Lower leg skin (tissue), 4 donors: Measurements from ENCODE around the gene SCN3A. TPM values are rescaled to one million over a fixed set of nuclear protein-coding genes. Genes with fewer than 3 reads are reported as not detected.

Experiments used
- DNase-seq, 2 donors: peaks; one replicate each; pipeline ENCODE4 v3.0.0-alpha.2; 2019; ENCODE audit warnings: low spot score in 2 of 2
- H3K4me3 ChIP-seq: fragments of 200-600 bp; sonication (generic); 2 replicates; pipeline ENCODE4 v1.5.1; 2017; ENCODE audit warnings: mild to moderate bottlenecking, low read depth; ENCODE audit not compliant: poor library complexity, severe bottlenecking
- CTCF ChIP-seq, 3 donors: fragments of 450-650 bp; IDR thresholded peaks; one replicate each; pipeline ENCODE4 v1.5.1; 2016; ENCODE audit warnings: antibody characterized with exemption in 3 of 3, mild to moderate bottlenecking in 3 of 3, moderate library complexity in 2 of 3
- POLR2A ChIP-seq, 2 donors: fragments of 450-650 bp; IDR thresholded peaks; one replicate each; pipeline ENCODE4 v1.6.1; 2016 to 2017; ENCODE audit warnings: antibody characterized with exemption in 2 of 2, mild to moderate bottlenecking in 1 of 2, moderate library complexity in 1 of 2
- WGBS, 2 donors: methylation state at CpG; one replicate each; pipeline ENCODE4 v1.1.5; 2018; 5-methylcytosine and 5-hydroxymethylcytosine counted together
- intact Hi-C: fragments of 100-400 bp; cut with DNase I; formaldehyde crosslinking; loops from one replicate; pipeline ENCODE4 v1.15.0; 2023; ENCODE audit warnings: low total_unique reads
- total RNA-seq, 4 donors: library from RNA; depleted of rRNA; stranded (reverse); fragments of >200 nt; gene quantifications; one replicate each; pipeline ENCODE4 v1.1.0, GENCODE V29; 2016

The SCN3A gene
- total RNA-seq, 4 donors from 2014 or later, result 0.11 to 0.78 (median 0.26) TPM

DNA sequence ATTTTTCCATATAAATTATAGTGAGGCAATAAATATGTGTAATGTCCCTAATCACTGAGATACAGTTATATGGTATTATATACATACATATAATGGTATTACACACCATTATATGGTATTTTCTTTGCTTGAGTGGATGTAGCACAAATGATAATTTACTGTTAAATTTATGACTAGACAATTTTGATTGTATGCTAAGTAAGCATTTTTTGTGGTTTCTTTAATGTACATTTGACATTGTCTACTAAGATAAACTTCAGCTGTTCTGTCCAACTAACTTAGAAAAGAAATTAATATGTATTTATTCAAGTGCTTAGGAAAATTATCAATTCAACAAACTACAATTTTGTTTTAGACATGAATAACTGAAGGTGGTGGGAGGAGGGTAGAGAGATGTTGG, 122.6 kb downstream of the SCN3A start:
- DNase-seq, result no peak
- intact Hi-C loops, result no loop called here
- TF ChIP-seq CTCF (IDR thresholded peaks at IDR 0.05) (no peak), POLR2A (IDR thresholded peaks at IDR 0.05) (no peak)
- H3K4me3 ChIP-seq, result no peak overlapping the region

- no peak for DNase-seq
- TF ChIP-seq CTCF (IDR thresholded peaks at IDR 0.05) (no peak), POLR2A (IDR thresholded peaks at IDR 0.05) (no peak)
- WGBS, 2 donors, result 55 to 61% methylated on average over 4 of the region's 4 CpGs
- intact Hi-C loops, result no loop called here
- no peak overlapping the region for H3K4me3 ChIP-seq
Measured at GRCh38 chr2:165079432-165079831, 124.4 kb downstream of the SCN3A start.

- intact Hi-C loops, result no loop called here
- no peak for DNase-seq
- TF ChIP-seq POLR2A (IDR thresholded peaks at IDR 0.05) (no peak), CTCF (IDR thresholded peaks at IDR 0.05) (no peak)
- no peak overlapping the region for H3K4me3 ChIP-seq
Measured at GRCh38 chr2:165078913-165079312, 124.9 kb downstream of the SCN3A start.

DNA sequence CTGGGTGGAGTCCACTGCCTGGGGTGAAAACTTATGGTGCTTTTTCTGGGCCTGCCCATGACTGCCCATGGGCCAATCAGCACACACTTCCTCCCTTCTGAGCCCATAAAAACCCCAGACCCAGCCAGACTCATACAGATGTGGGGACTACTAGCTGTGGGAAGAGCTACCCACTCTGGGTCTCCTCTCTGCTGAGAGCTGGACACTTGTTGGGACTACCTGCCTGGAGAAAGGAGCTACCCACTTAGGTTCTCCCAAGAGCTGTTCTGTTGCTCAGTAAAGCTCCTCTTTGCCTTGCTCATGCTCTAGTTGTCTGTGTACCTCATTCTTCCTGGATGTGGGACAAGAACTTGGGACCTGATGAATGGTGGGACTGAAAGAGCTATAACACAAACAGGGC, 129.0 kb downstream of the SCN3A start:
- DNase-seq, result no peak
- TF ChIP-seq CTCF (IDR thresholded peaks at IDR 0.05) (no peak), POLR2A (IDR thresholded peaks at IDR 0.05) (no peak)
- no peak overlapping the region for H3K4me3 ChIP-seq
- intact Hi-C loops, result no loop called here

DNA sequence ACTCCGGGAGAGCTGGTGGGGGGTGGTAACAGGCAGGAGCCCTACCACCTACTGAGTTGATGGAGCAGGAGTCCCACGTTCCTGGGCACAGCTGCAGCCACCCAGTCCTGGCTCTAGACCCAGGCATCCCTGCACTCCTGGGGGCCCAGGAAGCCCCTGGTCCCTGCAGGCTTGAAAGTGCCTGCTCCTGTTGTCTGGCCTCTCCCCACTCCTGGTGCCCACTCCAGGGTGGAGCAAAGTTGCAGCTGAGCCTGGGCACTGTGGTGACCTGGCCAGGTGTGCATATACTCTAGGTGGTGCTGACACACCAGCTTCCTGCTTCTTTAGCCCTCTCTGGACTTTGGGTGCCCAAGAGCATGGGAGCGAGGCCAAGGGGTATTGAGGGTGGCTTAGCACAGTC, 129.5 kb downstream of the SCN3A start:
- TF ChIP-seq POLR2A (IDR thresholded peaks at IDR 0.05) (no peak), CTCF (IDR thresholded peaks at IDR 0.05) (no peak)
- no peak overlapping the region for H3K4me3 ChIP-seq
- intact Hi-C loops, result no loop called here
- 74 to 79% methylated on average over 2 to 3 of the region's 3 CpGs for WGBS, 2 donors
- no peak for DNase-seq

DNA sequence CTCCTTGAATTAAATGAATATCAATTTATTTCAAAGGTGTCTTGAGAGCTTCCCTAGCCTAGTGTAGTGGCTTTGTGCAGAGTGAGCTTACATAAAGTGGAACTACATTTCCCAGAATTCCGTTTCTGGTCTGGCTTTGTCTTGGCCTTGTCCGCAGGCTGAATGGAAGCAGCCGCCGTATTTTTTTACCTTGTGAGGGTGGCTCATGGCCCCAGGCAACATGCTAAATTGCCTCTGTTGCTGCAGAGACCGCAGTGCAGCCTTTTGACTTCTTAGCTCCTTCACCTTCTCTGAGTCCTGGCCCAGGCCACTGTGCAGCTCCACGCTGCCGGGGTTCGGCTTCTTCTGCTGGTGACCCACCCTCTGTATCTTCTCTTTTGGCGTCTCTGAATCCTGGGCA, 133.8 kb downstream of the SCN3A start:
- DNase-seq, result no peak
- no peak overlapping the region for H3K4me3 ChIP-seq
- intact Hi-C loops, result no loop called here
- no peak for TF ChIP-seq CTCF (IDR thresholded peaks at IDR 0.05)
- no peak for TF ChIP-seq POLR2A (IDR thresholded peaks at IDR 0.05)
- WGBS, 2 donors, result 80 to 81% methylated on average over 9 of the region's 9 CpGs
